GM12801 (cell line): ENCODE measurements around the gene CDH13.

Source experiments
- TF ChIP-seq, protein P1 (sequence below): IDR thresholded peaks from one replicate; pipeline ENCODE4 v1.5.1; 2011; ENCODE audit warnings: control low read depth; ENCODE audit not compliant: insufficient read length; ENCODE audit errors: extremely low read depth

CDH13 gene

DNA sequence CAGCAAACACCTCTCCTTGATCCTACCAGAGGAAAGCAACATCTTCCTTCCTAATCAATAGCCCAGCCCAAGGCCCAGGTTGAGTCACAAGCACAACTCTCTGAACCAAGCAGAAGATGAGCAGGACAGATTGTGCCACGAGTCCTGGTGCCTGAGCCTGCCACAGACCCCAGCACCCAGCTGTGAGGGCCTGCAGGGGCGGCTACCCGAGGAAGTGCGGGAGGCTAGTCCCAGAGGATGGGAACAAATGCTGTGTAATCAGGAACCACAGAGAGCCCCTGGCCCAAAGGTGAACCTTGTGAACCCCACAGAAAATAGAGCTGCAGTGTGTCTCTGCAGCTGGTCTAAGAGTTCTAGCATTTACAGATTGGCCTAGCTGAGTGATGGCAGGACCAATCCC is 1054.2 kb downstream of the CDH13 start:
- TF ChIP-seq, protein P1, sequence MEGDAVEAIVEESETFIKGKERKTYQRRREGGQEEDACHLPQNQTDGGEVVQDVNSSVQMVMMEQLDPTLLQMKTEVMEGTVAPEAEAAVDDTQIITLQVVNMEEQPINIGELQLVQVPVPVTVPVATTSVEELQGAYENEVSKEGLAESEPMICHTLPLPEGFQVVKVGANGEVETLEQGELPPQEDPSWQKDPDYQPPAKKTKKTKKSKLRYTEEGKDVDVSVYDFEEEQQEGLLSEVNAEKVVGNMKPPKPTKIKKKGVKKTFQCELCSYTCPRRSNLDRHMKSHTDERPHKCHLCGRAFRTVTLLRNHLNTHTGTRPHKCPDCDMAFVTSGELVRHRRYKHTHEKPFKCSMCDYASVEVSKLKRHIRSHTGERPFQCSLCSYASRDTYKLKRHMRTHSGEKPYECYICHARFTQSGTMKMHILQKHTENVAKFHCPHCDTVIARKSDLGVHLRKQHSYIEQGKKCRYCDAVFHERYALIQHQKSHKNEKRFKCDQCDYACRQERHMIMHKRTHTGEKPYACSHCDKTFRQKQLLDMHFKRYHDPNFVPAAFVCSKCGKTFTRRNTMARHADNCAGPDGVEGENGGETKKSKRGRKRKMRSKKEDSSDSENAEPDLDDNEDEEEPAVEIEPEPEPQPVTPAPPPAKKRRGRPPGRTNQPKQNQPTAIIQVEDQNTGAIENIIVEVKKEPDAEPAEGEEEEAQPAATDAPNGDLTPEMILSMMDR: no peak

DNA sequence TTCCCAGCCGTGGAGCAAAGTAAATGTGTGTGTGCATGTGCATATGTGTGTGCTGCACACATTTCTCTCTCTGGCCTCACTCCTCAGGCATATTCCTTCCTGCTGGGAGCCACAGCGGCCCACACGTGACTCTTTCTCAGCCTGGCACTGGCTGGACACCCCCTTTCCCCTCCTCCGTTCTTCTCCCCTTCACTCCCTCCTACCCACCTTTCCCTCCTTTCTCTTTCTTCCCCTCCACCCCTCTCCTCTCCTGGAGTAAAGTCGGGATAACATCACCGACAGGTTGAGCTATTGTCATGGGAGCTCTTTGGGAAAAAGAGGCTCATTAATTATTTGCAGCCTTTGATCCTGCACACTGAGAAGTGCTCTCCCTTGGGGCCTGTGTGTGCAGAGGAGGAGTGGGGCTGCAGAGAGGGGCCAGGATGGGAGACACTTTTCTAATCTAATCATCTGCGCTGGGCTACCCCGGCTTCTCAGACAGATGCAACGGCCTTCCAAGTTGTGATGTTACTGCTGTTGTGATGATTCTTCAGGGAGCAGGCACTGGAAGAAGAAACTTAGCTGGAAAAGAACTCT is 1054.7 kb downstream of the CDH13 start:
- TF ChIP-seq, protein P1: no peak

DNA sequence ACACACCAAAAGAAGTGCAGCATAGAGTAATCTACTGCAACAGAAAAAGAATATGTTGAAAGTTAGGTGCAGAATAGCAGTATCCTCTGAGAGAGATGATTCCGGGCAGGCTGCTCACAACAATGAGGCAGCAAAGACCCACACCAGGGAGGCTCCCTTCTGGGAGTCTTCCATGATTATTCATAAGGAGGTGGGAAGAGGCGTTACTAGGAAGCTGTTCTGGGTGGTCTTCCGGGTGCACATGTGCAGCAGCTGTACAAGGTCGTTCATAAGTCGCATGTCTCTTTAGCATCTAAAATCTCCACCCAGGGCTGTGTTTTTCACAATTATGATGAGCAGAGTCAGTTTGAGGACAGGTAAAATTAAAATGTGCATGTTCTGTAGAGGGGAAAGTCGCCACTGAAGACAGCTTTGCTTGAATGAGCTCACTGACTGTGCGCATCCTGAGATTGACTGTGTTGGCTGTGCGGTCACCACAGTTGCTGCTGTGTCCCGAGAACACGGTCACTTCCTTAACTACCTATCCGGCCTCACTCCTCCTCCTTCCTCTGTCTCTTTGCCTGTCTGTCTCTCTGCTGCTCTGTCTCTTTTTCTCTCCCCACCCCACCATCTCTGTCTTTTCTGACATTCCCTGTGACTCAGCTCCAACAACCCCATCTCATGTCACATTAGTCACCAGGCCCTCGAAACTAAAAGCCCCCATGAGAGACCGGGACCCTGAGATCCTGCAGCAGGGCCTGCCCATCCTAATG is 1055.5 kb downstream of the CDH13 start:
- TF ChIP-seq, protein P1: no peak

DNA sequence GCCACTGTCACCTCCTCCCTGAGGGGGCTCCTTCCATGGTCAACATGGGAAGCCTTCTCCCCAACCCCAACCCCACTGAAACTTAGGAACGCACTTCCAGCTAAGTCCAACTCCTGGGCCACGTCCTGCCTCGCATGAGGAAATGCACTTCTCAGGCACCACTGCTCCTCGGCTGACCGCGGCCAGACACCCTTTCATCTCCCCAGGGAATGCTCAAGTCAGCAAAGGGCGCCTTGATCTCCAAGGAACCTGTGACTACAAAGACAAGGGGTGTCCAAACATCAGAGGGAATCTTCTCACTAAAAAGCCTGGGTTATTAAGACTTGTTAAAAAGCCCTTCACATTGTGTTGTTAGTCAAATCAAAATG is 1056.1 kb downstream of the CDH13 start:
- TF ChIP-seq, protein P1: no peak

DNA sequence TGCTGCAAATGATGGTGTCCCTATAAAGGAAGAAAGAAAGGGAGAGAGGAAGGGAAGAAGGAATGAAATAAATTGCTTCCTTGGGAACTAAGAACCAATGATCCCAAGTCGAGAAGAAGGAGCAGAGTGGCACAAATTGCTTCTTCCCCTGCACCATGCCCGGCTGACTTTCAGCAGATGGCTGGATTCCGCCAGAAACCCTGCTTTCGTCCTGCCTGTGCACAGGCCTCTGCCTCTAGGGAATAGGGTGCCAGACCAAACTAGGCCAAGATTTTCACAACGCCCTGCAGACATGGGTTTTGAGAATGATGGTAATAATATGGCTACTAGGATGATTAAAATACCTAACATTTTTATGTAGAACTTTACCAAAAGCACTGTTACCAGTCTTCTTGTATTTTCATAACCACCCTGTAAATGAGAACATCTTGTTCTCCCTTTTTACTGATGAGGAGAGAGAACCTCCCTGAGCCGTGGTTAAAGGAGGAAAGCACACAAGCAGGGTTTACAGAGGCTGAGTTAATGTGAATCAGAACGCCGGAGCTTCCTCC is 1058.9 kb downstream of the CDH13 start:
- TF ChIP-seq, protein P1: no peak

DNA sequence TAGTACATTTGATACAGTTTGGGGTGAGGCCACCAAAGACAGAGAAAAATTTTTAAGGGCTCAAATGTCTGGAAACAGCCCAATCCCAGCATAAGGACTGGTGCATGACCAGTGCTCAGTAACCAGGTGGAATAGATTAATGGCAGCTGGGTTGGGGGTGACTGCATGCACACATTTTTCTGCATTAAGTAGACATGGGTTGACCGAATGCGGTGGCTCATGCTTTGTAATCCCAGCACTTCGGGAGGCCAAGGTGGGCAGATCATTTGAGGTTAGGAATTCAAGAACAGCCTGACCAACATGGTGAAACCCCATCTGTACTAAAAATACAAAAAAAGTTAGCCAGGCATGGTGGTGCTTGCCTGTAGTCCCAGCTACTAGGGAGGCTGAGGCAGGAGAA is 1060.0 kb downstream of the CDH13 start:
- TF ChIP-seq, protein P1: no peak

DNA sequence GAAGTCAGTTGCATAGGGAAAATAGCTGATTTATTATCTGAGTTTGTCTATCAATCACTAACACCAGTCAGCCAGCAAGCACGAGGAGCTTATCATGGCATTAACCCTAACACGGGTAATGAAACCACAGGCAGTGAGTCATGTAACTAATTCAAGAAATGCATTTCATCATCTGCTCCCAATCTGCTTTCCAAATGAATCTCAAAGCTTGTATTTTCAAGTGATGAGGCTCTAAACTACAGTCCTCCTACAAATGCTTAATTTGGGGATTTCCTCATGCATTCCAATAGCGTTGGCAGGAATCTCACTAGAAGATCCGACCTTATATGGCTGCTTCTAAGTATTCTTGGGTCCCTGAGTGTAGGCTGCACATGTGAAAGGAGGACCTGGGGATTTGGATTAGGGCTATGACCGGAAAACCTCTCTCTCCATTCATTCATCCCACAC is 1062.6 kb downstream of the CDH13 start:
- TF ChIP-seq, protein P1: no peak
